GM18867 (cell line): ENCODE measurements around the gene APBA1.

ENCODE experiments used
- ATAC-seq: cut with Tn5 transposase; IDR thresholded peaks from one replicate; pipeline ENCODE4 v1.9.1; 2021; ENCODE audit warnings: mild to moderate bottlenecking, moderate library complexity; ENCODE audit not compliant: unreplicated experiment

Gene APBA1

DNA sequence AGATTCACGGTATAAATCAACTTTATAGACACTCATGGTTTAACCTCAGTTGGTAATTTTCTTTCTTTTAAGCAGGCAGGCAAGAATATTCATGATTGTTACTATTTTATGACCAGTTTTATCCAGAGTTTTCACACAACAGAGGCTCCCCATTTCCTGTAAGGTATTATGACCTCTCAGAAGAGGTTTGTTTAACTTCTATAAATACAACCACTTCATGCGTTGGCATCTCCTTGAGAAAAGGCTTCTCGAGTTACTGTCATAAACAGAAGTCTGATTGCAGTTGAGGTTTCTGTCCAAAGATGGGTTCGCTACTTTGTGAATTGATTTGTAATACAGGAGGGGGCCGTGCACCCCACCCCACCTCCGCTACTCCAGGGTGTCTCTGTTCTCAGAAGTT, 291.9 kb downstream of the APBA1 start:
- ATAC-seq: no peak

DNA sequence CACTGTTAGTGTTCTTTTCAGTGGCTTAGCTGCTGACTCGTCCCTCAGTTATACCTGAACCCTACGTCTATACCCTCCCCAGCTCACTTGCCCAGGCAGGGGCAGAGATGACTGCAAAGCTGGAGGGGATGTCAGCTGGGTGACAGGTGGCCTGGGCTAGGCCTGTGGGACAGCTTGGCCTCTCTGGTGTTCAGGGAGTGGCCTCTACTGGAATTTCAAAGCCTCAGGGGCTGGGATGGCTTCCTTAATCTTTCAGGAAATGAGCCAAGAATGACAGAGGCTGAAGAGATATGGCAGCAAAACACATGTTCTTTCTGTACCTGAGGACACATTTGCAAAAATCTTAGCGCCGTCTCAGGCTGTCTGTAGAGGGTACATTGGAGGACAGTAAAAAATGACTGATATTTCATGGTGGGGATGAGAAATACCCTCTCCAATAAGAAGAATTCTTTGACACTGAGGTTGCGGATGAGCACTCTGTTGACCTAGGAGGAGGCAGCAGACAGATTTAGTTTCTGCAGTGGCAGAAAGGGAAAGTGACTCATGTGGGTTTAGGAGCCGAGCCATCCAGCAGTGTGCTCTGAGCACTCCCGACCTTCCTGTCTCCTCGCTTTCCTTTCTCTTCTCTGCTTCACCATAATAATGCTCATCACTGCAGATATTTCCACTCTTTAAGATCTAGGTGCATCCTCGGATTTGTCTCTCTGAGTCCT, 292.7 kb downstream of the APBA1 start:
- ATAC-seq: no peak

- ATAC-seq: no peak
Measured at GRCh38 chr9:69377981-69378380, 294.2 kb downstream of the APBA1 start.
